GM21717 (cell line): ENCODE results near the gene RBMX.
A peak's percentile ranks its signal among the peaks of the same experiment; 100 is the strongest.
"Not testable (repeated sequence)": the region's sequence is repeated elsewhere in the genome, so short reads cannot be mapped to it uniquely, and the experiment has no call there.

Experiments
- ATAC-seq: cut with Tn5 transposase; IDR thresholded peaks from one replicate; pipeline ENCODE4 v1.9.1; 2021; ENCODE audit warnings: mild to moderate bottlenecking, moderate library complexity; ENCODE audit not compliant: unreplicated experiment

RBMX gene

DNA sequence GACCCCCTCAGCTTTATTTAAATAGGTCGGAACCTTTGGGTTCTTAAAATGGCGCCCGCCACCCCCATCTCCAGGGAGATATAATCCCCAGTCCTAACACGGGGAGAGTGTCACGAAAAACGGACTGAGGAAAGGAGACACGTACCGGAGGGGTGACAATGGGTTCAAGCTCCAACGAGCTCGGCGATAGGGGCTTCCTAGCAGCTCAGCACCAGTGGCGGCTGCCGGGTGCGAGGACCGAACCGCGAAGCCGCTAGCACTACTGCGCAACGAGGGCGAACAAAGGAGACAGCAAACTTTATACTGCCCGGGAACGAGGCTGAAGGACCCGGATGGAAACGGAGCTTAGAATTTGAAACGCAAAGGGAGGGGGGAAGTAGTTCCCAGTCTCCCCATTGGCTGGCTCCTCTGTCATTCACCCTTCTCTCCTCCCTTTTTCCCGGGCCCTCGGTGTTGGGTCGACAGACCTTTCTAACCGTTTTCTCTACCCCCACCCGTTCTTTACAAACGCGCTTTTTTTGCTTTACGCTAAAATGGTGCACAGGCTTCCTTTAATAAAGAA lies at the start of gene RBMX:
RBMX (minus strand) TSS at position 274 of the 562 bp plus-strand sequence. CDS start 1,298 bp downstream, outside the sequence.
- peak; percentile 94 for ATAC-seq

DNA sequence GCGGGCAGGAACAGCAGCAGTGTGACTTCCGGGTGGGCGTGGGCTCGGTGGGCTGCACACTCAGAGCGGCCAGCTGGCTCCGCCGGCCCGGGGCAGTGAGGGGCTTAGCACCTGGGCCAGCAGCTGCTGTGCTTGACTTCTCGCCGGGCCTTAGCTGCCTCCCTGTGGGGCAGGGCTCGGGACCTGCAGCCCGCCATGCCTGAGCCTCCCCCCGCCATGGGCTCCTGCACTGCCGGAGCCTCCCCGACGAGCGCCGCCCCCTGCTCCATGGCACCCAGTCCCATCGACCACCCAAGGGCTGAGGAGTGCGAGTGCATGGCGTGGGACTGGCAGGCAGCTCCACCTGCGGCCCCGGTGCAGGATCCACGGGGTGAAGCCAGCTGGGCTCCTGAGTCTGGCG lies 40.9 kb upstream of the RBMX start:
- ATAC-seq: not testable (repeated sequence)

- ATAC-seq: no peak
Observed at GRCh38 chrX:136920001-136920400, 39.5 kb upstream of the RBMX start.

GRCh38 chrX:136916827-136917226 lies 36.3 kb upstream of the RBMX start:
- ATAC-seq: no peak

DNA sequence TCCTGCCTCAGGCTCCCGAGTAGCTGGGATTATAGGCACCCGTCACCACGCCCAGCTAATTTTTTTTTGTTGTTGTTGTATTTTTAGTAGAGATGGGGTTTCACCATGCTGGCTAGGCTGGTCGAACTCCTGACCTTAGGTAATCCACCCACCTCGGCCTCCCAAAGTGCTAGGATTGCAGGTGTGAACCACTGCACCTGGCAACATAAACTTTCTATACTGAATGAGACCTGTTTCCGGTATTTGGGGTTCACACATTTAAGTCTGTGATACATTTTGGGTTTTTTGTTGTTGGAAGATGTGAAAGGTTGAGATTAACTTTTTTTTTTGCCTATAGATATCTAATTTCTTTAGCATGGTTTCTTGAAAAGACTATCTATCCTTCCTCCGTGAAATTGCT lies 31.1 kb upstream of the RBMX start:
- ATAC-seq: not testable (repeated sequence)

GRCh38 chrX:136911253-136911652 lies 30.7 kb upstream of the RBMX start:
- ATAC-seq: no peak

GRCh38 chrX:136910565-136911035 lies 30.1 kb upstream of the RBMX start:
- ATAC-seq: no peak

DNA sequence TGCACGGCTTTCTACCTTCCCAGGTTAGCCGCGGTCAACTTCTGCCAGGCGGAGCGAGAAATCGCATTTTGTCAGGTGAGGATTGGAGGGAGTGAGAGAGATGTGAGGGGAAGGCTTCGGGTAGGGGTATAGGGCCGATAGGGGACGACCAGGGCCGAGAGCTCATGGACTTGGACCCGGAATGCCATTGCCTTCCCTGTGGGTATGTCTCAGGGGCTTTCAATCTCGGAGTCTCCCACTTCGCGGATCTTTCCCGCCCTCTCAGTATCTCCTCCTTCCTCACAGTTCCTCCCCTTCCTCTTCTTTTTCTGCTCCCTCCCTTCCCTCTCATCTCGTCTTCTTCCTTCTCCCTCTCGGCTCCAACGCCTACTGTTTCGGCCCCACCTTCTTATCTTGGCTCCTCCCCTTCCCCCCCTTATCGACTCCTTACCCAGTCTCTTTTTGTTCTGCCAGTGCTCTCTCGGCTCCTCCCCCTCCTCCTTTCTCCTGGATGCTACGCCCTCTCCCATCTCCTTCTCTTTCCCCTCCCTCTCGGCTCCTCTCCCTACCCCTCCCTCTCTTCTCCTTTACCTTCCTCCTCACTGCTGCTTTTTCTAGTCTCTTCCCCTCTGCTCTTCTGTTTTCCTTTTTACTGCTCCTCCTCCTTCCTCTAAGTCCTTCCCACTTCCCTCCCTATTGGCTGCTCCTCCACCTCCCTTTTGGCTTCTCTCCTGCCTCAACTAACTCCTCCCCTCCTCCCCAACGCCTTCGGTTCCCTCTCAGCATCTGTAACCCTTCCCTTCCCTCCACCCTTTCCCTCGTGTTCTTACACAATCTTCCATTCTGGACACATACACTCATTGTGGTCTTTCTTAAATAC lies 29.4 kb upstream of the RBMX start:
- peak; percentile 70 for ATAC-seq

- peak; percentile 63 for ATAC-seq
Observed at GRCh38 chrX:136909119-136909705, 28.7 kb upstream of the RBMX start.

DNA sequence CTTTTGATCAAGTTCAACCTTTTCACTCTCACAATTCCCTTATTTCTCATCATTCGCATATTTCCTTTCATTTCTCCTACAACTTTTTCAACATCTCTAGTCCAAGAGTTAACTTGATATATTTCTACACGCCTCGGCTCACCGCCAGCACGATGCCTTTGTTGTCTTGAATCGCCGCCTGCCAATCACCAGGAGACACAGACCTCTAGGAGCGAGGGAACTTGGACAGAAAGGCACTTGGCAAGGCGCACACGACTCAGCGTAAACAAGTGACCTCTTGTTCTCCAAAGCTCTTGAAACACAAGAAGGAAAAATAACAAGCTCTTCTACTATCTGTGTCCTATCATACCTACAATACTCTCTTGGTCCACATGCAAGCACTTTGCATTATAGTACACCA lies 27.1 kb upstream of the RBMX start:
- ATAC-seq: no peak

- no peak for ATAC-seq
Observed at GRCh38 chrX:136906921-136907510, 26.5 kb upstream of the RBMX start.

- not testable (repeated sequence) for ATAC-seq
Observed at GRCh38 chrX:136904067-136904466, 23.5 kb upstream of the RBMX start.

DNA sequence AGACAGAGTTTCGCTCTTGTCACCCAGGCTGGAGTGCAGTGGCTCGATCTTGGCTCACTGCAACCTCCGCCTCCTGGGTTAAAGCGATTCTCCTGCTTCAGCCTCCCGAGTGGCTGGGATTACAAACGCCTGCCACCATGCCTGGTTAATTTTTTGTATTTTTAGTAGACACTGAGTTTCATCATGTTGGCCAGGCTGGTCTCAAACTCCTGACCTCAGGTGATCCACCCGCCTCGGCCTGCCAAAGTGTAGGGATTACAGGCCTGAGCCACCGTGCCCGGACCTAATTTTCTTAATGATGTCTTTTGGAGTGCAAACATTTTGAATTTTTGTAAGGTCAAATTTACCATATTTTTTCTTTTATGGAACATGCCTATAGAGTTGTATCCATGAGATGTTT lies 19.5 kb upstream of the RBMX start:
- ATAC-seq: not testable (repeated sequence)

- no peak for ATAC-seq
Observed at GRCh38 chrX:136899221-136899620, 18.7 kb upstream of the RBMX start.

DNA sequence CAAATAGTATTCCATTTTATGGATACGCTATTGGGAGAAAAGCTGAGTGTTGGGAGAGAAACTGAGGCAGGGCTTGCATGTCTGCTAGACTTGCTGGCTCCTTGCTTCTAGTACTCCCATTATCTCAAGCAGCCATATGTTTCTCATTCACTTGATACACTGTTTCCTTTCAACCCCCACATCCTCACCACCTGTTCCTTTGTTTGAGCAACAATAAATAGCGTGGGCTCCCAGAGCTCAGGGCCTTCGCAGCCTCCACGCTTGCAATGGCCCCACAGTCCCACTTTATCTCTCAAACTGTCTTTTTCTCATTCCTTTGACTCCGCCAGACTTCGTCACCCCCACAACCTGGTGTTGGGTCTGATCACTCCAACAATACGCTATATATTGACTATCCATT lies 18.2 kb upstream of the RBMX start:
- not testable (repeated sequence) for ATAC-seq

- ATAC-seq: no peak
Observed at GRCh38 chrX:136896121-136896914, 15.8 kb upstream of the RBMX start.

DNA sequence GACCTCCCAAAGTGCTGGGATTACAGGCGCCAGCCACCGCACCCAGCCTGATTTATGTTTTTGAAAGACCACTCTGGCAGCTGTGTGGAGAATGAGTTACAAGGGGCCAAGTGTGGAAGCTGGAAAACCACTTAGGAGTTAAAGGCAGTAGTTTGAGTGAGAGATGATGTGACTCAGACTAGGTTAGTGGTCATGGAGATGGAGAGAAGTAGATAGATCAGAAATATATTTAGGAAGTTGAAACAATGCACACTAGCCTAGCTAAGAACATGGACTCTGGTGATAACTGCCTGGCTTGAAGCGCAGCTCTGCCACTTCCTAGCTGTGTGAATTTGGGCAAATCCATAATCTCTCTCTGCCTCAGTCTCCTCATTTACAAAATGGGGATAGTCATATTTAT lies 11.9 kb upstream of the RBMX start:
- ATAC-seq: no peak

- not testable (repeated sequence) for ATAC-seq
Observed at GRCh38 chrX:136890596-136890995, 10.1 kb upstream of the RBMX start.

GRCh38 chrX:136889269-136889668 lies 8.7 kb upstream of the RBMX start:
- ATAC-seq: no peak

- ATAC-seq: peak; percentile 17
Observed at GRCh38 chrX:136880003-136880451, 498 bp downstream of the RBMX start.
